ENCODE data around the gene FLNB. TPM values are rescaled to one million over a fixed set of nuclear protein-coding genes. Genes with fewer than 3 reads are reported as not detected.
A peak's percentile ranks its signal among the peaks of the same experiment; 100 is the strongest.
"Not testable (repeated sequence)": the region's sequence is repeated elsewhere in the genome, so short reads cannot be mapped to it uniquely, and the experiment has no call there.

Gene FLNB
- total RNA-seq, 4 donors from 2014 or later: 116 to 533 (median 439) TPM

GRCh38 chr3:58054652-58055051 lies 46.4 kb downstream of the FLNB start:
- Histone ChIP-seq H3K27me3 (no peaks in the 10 kb centered on the region), H3K4me1 (peaks cover 0 to 57% (median 5%) of the 10 kb centered on the region in 4 donors), H3K4me3 (no peak overlapping the region), H3K36me3 (no peaks in the 10 kb centered on the region), H3K9me3 (no peaks in the 10 kb centered on the region), H3K27ac (no peak overlapping the region)
- DNase-seq: no peak
- TF ChIP-seq CTCF (IDR thresholded peaks at IDR 0.05) (no peak), POLR2A (IDR thresholded peaks at IDR 0.05) (no peak)

GRCh38 chr3:58055314-58055713 lies 47.1 kb downstream of the FLNB start:
- Histone ChIP-seq H3K4me3 (no peak overlapping the region), H3K27me3 (no peaks in the 10 kb centered on the region), H3K27ac (peak overlapping the region in 1 of 4 donors; percentile 9), H3K4me1 (peaks cover 0 to 57% (median 6%) of the 10 kb centered on the region in 4 donors), H3K36me3 (no peaks in the 10 kb centered on the region), H3K9me3 (no peaks in the 10 kb centered on the region)
- DNase-seq: no peak
- TF ChIP-seq CTCF (IDR thresholded peaks at IDR 0.05) (no peak), POLR2A (IDR thresholded peaks at IDR 0.05) (no peak)

GRCh38 chr3:58055891-58056290 lies 47.7 kb downstream of the FLNB start:
- H3K4me1 ChIP-seq: peaks cover 0 to 54% (median 6%) of the 10 kb centered on the region in 4 donors
- H3K4me3 ChIP-seq, H3K9me3 ChIP-seq, H3K36me3 ChIP-seq, H3K27ac ChIP-seq, DNase-seq, H3K27me3 ChIP-seq: not testable (repeated sequence)

GRCh38 chr3:58058361-58059263 lies 50.4 kb downstream of the FLNB start:
- no peaks in the 10 kb centered on the region for H3K36me3 ChIP-seq
- H3K4me3 ChIP-seq: no peak overlapping the region
- no peak for TF ChIP-seq CTCF (IDR thresholded peaks at IDR 0.05)
- no peak for TF ChIP-seq POLR2A (IDR thresholded peaks at IDR 0.05)
- DNase-seq: no peak
- H3K9me3 ChIP-seq: no peaks in the 10 kb centered on the region
- H3K27ac ChIP-seq: peak overlapping the region in 3 of 4 donors; percentile 53 to 77 (median 73)
- no peaks in the 10 kb centered on the region for H3K27me3 ChIP-seq
- peaks cover 0 to 56% (median 5%) of the 10 kb centered on the region in 4 donors for H3K4me1 ChIP-seq

GRCh38 chr3:58059349-58060321 lies 51.4 kb downstream of the FLNB start:
- DNase-seq: peak; percentile 28 to 68 (median 62)
- Histone ChIP-seq H3K36me3 (no peaks in the 10 kb centered on the region), H3K9me3 (no peaks in the 10 kb centered on the region), H3K27me3 (no peaks in the 10 kb centered on the region), H3K4me3 (no peak overlapping the region), H3K27ac (peak overlapping the region; percentile 38 to 77 (median 63)), H3K4me1 (peaks cover 0 to 61% (median 5%) of the 10 kb centered on the region in 4 donors)
- TF ChIP-seq POLR2A (IDR thresholded peaks at IDR 0.05) (no peak), CTCF (IDR thresholded peaks at IDR 0.05) (no peak)

All from Peyer's patch (tissue), 4 donors.